Effector CD4-positive, alpha-beta T cell (primary cell): ENCODE data around the gene TMEM255B.
"Not testable (repeated sequence)": the region's sequence is repeated elsewhere in the genome, so short reads cannot be mapped to it uniquely, and the experiment has no call there.

Experiments
- DNase-seq: peaks from one replicate; pipeline ENCODE4 v3.0.0-alpha.2; 2020

The TMEM255B gene

GRCh38 chr13:113749967-113750366 is 9.1 kb upstream of the TMEM255B start:
- no peak for DNase-seq

- no peak for DNase-seq
Observed at GRCh38 chr13:113750554-113751399, 8.2 kb upstream of the TMEM255B start.

- DNase-seq, result no peak
Observed at GRCh38 chr13:113751491-113751890, 7.5 kb upstream of the TMEM255B start.

- DNase-seq, result not testable (repeated sequence)
Observed at GRCh38 chr13:113752211-113752986, 6.6 kb upstream of the TMEM255B start.

GRCh38 chr13:113753171-113753570 is 5.9 kb upstream of the TMEM255B start:
- DNase-seq, result no peak

- no peak for DNase-seq
Observed at GRCh38 chr13:113754242-113754641, 4.8 kb upstream of the TMEM255B start.

GRCh38 chr13:113754691-113755090 is 4.3 kb upstream of the TMEM255B start:
- no peak for DNase-seq

- no peak for DNase-seq
Observed at GRCh38 chr13:113756441-113757097, 2.5 kb upstream of the TMEM255B start.

GRCh38 chr13:113759525-113760137 is 605 bp downstream of the TMEM255B start:
- DNase-seq, result no peak

- DNase-seq, result no peak
Observed at GRCh38 chr13:113761136-113761535, 2.1 kb downstream of the TMEM255B start.

GRCh38 chr13:113762075-113762474 is 3.0 kb downstream of the TMEM255B start:
- no peak for DNase-seq

- DNase-seq, result no peak
Observed at GRCh38 chr13:113762538-113762937, 3.5 kb downstream of the TMEM255B start.

GRCh38 chr13:113763254-113763653 is 4.2 kb downstream of the TMEM255B start:
- DNase-seq, result no peak

- DNase-seq, result no peak
Observed at GRCh38 chr13:113763961-113764792, 5.2 kb downstream of the TMEM255B start.

- DNase-seq, result no peak
Observed at GRCh38 chr13:113764793-113765563, 6.0 kb downstream of the TMEM255B start.

- DNase-seq, result no peak
Observed at GRCh38 chr13:113765564-113765910, 6.5 kb downstream of the TMEM255B start.

GRCh38 chr13:113766035-113766800 is 7.2 kb downstream of the TMEM255B start:
- no peak for DNase-seq

- DNase-seq, result no peak
Observed at GRCh38 chr13:113767366-113767765, 8.3 kb downstream of the TMEM255B start.

- no peak for DNase-seq
Observed at GRCh38 chr13:113768018-113768905, 9.2 kb downstream of the TMEM255B start.
